Prostate gland (tissue), 2 donors: ENCODE results near the gene MOK.

ENCODE experiments used
- CTCF ChIP-seq, 4 experiments: fragments of 200-600 bp in 2 of 4; fragments of 450-650 bp in 2 of 4; sonication (generic) in 2 of 4; IDR thresholded peaks; 1 replicate in 3 of 4; 2 replicates in 1 of 4; pipeline ENCODE4 v1.5.1; 2016 to 2019; ENCODE audit warnings: antibody characterized with exemption in 4 of 4, mild to moderate bottlenecking in 2 of 4, moderate library complexity in 2 of 4
- POLR2A ChIP-seq: fragments of 450-650 bp; IDR thresholded peaks from one replicate; pipeline ENCODE4 v1.6.1; 2016; ENCODE audit warnings: antibody characterized with exemption, mild to moderate bottlenecking
- POLR2AphosphoS5 ChIP-seq: sonication (generic); formaldehyde crosslinking; IDR thresholded peaks from one replicate; pipeline ENCODE4 v1.6.1; 2017; ENCODE audit warnings: antibody characterized with exemption

GRCh38 chr14:102345232-102345631 lies 40.3 kb upstream of the MOK start:
- TF ChIP-seq CTCF (IDR thresholded peaks at IDR 0.05) (no peak), POLR2A (no peak), POLR2AphosphoS5 (no peak)
